RCC 7860 (cell line): Measurements from ENCODE around the gene SLC17A4.

ENCODE experiments used
- DNase-seq: peaks from one replicate; pipeline ENCODE4 v3.0.0-alpha.2; 2015; ENCODE audit warnings: low spot score
- FAIRE-seq: peaks from 2 replicates; lab custom pipeline; 2012; peaks lifted over from hg19 to GRCh38; lab: Jason Lieb, UNC

SLC17A4 gene, protein sequence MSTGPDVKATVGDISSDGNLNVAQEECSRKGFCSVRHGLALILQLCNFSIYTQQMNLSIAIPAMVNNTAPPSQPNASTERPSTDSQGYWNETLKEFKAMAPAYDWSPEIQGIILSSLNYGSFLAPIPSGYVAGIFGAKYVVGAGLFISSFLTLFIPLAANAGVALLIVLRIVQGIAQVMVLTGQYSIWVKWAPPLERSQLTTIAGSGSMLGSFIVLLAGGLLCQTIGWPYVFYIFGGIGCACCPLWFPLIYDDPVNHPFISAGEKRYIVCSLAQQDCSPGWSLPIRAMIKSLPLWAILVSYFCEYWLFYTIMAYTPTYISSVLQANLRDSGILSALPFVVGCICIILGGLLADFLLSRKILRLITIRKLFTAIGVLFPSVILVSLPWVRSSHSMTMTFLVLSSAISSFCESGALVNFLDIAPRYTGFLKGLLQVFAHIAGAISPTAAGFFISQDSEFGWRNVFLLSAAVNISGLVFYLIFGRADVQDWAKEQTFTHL

DNA sequence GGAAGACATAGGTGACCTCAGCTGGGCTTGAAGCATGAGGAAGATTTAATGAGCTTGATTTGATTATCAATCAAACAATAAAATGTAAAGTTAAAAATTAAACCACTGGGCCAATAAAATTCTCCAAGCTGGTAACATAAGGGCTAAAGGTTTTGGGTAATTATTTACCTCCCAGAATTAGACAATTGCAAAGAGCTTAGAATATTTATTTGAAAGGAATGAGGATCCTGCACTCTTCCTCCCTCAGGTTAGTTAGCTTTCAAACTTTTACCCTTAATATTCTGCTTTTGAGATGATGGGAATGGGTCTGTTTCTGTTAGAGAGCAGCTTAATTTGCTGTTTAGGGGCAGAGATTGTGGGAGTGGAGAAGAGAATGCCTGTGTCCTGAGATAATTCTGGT is at the start of gene SLC17A4:
Gene SLC17A4, plus strand, starts transcription at position 208 of the 400 bp plus-strand sequence. CDS start 7,221 bp downstream, outside the sequence.
- FAIRE-seq (no peak), DNase-seq (no peak)

DNA sequence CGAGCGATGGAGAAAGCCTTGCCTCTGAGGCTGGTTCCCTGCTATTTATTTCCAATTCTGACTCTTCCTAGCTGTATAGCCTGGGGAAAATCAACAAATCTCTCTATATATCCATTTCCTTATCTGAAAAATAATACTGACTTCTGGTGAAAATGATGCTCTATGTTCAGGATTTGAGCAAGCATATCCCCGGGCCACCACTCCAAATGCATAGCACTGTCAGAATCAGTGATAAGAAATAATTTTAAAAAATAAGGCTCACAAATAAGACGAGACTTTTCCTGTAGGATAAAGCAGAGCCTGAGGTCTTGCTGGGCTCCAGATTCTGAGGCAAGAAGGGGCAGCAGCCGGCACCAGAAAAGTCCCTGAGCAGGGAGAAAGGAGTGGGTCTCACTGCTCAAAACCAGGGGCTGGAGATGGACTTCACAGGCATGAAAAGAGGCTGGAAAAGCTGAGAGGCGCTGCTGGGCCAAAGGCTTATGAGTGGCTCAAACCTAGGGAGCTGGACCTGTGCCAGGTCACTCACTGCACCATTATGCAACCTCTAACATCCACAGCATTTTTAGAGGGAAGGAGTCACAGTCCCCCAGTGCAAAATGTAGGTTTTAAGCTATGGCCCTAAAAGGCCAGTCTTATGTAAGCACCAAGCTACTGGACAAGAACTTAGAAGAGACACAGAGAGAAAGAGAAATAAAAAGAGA is 48.1 kb upstream of the SLC17A4 start:
- DNase-seq (no peak), FAIRE-seq (no peak)

DNA sequence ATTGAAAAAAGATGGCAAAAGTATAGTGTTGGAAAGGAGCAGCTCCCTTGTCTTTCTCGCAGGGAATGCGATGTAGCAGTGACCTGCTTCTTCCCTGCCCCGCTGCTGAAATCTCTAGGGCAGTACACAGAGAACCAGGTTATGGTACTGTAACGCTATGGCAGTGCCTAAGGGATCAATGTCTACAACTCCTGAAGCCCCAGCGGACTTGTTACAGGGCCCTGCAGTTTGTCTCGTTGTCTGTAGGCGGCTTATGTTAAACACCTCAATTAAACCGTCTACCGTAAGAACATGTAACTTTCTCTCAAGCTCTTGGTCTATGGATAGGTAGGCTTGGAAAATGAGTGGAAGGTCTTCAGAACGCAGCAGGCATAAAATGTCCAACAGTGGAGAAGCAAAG is 44.8 kb upstream of the SLC17A4 start:
- FAIRE-seq (no peak), DNase-seq (no peak)

DNA sequence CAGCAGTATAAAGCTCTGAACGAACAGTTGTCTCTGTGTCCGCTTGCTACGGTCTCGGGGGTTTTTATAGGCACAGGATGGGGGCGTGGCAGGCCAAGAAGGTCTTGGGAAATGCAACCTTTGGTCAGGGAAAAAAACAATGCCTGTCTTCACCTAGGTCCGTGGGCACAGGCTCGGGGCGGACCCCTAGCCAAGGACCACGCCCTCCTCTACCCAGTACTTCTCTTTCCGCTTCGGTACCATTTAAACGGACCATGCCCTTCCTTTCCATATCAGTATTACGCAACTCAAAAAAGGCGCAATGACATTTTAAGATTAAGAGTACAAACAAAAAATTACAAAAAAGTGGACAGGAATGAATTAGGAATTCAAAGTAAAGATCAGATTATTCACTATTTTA is 44.3 kb upstream of the SLC17A4 start:
- no peak for FAIRE-seq
- no peak for DNase-seq

DNA sequence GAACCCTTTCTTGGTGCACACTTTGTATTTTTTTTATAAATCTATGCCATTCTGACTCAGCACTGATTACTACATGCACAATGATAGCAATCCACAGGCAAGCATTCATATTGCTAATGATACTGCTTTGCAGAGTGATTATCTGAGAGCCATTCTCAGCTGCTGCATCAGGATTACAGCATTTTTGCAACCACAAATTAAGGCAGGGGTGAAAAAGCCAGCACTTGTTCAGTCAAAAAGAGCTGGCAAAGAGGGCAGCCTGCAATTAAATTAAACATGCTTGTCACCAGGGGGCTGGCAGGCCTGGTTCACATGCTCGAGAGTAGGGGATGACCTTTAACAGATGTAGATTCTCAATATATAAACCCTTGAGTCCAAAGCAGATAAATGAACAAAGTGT is 40.7 kb upstream of the SLC17A4 start:
- FAIRE-seq: no peak

DNA sequence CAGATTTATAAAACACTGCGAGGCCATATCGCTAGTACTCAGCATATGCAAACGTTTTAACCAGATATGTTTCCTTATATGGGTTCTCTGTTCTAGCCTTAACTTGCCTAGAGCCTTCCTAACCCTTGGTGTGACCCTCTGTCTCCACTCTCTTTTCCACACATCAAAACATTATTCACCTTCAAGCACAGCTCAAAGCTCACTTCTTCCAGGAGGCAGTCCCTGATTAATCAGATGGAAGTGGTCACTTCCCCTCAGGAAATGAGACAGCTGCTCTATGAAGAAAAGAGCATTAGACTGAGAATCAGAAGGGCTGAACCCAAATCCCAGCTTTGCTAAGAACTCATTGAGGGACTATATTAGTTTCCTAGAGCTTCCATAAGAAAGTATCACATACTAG is 39.8 kb upstream of the SLC17A4 start:
- no peak for FAIRE-seq
- DNase-seq: no peak

More for the DNA sequence above, 40.7 kb upstream of the SLC17A4 start:
- no peak for DNase-seq

DNA sequence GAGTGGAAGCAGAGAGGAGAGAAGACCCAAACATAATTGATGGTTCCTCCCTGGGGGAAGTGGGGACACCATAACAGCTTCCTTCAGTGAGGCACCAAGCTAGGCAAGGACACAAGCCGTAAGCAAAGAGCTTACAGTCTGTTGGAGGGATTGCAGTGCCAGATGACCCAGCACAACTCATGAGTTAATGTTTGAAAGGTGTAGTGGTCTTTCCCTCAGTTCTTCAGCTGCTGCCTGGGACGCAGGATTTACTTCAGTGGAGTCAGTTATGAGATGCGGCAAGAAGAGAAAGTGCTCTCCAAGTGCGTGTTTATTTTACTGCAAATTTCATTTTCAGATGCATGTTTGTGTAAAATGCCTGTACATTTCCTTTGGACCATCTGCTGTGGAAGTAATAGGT is 38.7 kb upstream of the SLC17A4 start:
- no peak for DNase-seq
- no peak for FAIRE-seq

DNA sequence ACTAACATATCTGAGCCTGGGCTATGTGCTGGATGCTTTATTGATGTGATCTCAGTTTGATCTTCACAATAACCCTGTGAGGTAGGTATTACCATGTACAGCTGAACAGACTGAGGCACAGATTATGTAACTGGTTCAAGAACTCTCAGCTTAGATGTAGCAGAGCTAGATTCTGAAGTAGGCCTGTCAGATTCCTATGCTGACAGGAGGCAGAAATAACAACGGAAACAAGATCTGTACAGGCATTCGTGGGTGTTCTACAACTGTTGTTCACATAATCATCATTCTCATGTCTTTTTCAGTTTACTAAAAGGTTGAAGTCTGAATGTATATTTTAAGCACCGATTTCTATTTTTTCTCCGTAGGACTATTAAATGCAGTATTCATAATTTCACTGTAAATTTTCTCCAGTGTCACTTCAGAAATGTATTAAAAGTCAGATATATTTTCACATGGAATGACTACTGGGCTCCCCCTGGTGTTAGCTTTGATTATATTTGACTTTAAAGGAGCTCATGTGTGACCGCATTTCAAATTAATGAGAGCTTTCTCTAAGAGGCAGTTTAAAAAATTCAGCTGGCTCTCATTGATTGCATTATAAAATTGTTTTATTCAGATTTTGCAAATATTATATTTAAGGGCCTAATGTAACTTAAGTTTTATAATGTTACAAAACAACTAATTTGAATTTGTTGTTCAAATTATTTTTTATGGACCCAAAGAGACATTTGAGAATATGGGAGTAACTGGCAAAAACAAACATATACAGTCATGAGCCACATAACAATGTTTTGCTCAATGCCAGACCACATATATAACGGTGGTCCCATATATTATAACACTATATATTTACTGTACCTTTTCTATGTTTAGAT is 36.4 kb upstream of the SLC17A4 start:
- DNase-seq: peak; percentile 26
- peak; percentile 72 for FAIRE-seq

DNA sequence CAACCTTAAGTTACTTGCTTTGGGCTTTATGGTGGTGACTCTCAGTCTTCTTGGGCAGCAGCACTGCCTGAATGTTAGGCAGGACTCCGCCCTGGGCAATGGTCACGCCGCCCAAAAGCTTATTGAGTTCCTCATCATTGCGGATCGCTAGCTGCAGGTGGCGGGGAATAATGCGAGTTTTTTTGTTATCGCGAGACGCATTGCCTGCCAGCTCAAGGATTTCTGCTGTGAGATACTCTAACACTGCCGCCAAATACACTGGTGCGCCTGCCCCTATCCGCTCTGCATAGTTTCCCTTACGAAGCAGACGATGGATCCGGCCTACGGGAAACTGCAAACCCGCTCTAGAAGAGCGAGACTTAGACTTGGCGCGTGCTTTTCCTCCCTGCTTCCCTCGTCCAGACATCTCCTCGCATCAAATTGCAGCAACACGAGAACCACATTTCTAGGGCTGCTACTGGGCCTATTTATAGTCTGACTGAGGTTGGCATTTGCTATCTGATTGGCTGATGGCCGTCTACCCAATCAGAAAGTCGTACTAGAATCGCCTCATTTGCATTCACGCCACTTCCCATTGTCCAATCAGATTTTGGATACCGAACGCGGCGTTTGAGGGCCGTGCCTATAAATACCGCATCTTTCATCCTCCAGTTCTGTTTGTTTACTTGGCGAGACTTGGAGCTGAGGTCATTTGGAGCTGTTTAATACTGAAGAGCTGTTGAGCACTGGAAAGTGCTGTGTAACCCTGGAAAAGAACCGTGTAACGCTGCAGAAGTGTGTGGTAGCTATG is 28.2 kb upstream of the SLC17A4 start:
- no peak for FAIRE-seq
- DNase-seq: no peak

DNA sequence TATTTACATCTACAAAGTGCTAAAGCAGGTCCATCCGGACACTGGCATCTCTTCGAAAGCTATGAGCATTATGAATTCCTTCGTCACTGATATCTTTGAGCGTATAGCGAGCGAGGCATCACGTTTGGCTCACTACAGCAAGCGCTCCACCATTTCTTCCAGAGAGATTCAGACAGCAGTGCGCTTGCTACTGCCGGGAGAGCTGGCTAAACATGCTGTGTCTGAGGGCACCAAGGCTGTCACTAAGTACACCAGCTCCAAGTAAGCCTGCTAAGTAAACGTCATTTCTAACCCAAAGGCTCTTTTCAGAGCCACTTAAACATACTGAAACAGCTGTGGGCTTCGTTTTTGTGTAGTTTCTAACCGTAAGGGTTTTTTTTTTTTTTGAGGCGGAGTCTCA is 27.5 kb upstream of the SLC17A4 start:
- no peak for DNase-seq
- no peak for FAIRE-seq

DNA sequence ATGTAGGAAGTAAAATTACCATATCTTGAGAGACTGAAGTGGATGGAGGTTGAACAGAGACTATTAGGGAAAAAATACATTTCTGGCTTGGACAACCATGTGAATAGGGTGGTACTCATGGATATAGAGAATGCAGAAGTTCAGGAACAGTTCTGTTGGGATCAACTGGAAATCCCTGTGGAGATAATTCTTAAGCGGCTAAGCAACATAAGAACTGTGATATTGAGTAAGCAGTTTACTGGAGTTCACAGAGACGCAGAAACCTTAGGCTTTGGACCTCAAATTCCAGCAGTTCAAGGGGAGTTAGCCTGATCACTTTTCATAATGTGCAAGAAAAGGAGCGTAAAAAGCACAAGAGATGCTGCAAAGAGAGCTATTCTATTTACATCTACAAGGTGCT is 23.6 kb upstream of the SLC17A4 start:
- no peak for FAIRE-seq
- no peak for DNase-seq

DNA sequence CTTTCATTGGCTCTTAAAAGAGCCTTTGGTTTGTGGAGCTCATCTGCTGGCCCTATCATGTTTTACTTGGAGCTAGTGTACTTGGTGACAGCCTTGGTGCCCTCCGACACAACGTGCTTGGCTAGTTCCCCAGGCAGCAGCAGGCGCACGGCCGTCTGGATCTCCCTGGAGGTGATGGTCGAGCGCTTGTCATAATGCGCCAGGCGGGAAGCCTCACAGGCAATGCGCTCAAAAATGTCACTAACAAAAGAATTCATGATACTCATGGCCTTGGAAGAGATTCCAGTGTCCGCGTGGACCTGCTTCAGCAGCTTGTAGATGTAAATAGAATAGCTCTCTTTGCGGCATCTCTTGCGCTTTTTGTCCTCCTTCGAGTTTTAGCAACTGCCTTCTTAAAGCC is 22.8 kb upstream of the SLC17A4 start:
- FAIRE-seq (no peak), DNase-seq (no peak)

DNA sequence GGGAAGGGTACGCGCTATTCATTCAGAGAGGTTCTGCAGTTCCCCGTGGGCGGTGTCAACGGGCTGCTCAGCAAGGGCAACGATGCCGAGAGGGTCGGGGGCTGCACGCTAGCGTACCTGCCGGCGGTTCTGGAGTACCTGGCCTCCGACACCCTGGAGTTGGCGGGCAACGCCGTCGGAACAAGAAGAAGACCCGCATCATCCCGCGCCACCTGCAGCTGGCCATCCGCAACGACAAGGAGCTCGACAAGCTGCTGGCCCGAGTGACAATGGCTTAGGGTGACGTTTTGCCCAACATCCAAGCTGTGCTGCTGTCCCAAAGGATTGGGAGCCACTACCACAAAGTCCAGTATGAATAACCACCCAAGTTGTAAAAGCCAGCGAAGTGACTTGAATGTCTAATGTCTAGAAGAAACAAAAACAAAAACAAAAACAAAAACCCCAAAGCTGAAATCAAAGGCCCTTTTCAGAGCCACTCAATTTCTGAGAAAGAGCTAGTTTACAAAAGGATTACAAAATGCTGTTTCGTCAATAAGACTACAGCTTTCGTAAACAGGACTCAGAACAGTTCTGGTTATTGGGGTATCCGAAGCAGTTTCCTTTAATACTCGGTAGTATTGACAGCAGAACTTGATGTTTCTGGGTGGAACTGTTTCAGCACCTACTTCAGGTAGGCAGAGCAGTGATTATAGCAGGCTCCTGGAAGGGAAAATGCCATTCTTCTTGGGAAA is 21.9 kb upstream of the SLC17A4 start:
- no peak for FAIRE-seq

DNA sequence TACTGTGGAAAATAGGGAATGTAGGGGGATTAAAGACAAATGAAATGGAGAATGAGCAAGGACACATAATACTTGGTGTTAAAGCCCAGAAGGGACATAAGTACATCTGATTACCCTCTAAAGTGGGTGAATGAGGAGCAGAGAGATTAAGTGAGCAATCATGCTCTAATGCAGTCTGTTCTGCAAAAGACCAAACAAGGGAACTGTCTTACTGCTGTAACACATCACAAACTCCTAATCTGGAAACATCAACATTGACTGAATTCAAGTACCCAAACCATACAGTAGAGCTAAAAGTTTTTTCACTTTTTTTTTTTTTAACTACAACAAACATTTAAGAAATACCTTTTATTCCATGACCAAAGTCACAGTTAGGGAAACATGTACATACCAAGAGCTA is 19.3 kb upstream of the SLC17A4 start:
- FAIRE-seq: no peak
- DNase-seq: no peak

More for the DNA sequence above, 21.9 kb upstream of the SLC17A4 start:
- DNase-seq: no peak

DNA sequence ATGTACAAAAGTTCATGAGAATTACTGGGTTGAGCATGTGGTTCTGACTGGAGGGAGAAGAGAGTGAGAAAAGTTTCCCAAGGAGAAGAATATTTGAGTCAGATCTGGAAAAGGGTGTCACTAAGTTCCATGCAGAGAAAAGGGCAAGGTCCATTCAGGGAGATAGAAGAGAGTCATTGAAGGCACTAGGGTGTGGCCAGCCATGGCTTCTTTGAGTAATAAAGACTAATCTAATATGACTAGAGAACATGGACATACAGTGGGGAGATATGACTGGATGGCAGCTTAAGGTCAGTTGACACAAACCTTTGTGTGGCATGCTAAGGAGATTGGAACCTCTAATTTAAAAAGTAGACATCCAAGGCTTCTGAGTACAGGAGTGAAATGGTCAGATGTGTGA is 10.7 kb upstream of the SLC17A4 start:
- FAIRE-seq: no peak
- DNase-seq: no peak

DNA sequence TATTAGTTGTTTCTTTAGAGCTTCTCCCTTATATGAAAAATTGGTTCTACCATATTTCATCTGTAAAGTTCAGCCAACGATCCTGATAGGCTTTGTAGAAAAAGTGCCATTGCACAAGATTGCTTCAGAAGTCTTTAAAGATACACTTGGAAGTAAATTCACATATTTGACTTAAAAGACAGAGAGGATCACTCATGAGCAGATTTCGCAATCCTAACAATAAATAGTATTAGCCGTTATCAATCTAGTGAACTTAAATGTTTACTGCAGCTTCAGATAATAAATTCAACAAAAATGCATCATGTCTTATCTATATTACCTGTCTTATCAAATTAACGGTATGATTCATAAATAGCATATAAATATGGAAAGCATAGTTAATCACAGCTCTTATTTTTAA is 8.7 kb upstream of the SLC17A4 start:
- no peak for DNase-seq
- no peak for FAIRE-seq

DNA sequence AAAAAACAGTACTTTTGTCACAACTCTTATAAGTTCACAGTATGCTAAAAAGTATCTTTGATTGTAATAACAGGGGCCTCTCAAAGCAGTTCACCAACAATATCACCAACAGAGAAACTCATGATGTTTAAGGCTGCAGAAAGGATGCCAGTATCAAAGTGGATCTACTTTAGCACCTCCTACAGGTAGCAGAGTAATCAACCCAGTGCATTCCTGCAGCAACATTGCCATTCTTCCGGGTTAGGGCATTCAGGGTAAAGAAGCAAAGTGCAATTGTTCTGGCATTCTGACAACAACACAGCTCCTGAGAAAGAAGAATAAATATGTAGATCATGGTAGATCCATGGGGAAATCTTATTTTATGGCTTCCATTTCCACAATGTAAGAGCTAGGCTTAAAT is 7.6 kb upstream of the SLC17A4 start:
- DNase-seq (no peak), FAIRE-seq (no peak)

DNA sequence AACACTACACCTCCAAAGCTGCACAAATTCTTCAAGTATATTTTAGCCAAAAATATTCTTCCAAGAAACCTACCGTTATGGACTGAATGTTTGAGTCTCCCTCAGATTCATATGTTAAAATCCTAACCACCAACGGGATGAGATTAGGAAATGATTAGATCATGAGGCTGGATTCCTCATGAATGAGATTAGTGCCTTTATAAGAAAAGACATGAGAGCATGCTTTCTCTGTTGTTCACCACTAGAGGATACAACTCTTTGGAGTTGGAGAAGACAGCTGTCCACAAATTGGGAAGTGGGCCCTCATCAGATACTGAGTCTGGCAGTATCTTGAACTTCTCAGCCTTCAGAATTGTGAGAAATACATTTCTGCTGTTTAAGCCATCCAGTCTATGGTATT is 7.1 kb upstream of the SLC17A4 start:
- DNase-seq (no peak), FAIRE-seq (no peak)

DNA sequence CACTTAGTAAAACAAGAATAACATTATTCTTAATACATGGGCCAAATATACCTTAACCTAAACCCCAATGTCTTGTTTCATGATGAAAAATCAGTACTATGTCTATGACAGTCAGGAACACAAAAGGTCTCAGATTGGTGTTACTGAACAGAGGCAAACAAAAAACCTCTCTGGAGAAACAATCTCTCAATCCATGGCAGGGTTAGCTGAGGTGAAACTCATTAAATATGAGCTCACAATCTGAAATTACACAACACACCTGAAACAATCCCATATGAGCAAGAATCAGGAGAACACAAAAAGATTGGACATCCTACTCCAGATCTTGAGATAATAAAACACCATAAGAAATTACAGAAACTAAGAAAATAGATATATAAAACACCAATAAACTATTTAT is 6.5 kb upstream of the SLC17A4 start:
- no peak for DNase-seq
- no peak for FAIRE-seq
